B cell (primary cell): ENCODE measurements around the gene VTI1A. TPM values are rescaled to one million over a fixed set of nuclear protein-coding genes. Genes with fewer than 3 reads are reported as not detected.

Source experiments
- ATAC-seq: fragments of 200-7000 bp; cut with Tn5 transposase; one replicate; pipeline ENCODE4 v1.10.0; 2021; ENCODE audit warnings: low read depth, mild to moderate bottlenecking, moderate number of reproducible peaks, moderate library complexity
- CTCF ChIA-PET: fragments of 350-600 bp; sonication (Branson Sonifier 250); formaldehyde crosslinking; loops from one replicate; lab custom pipeline; 2021; ENCODE audit warnings: antibody characterized with exemption, inconsistent platforms; lab: Charles Lee
- POLR2A ChIA-PET: fragments of 350-600 bp; sonication (Branson Sonifier 250); formaldehyde crosslinking; loops from one replicate; lab custom pipeline; 2021; ENCODE audit warnings: antibody characterized with exemption; lab: Charles Lee
- DNase-seq: peaks from one replicate; pipeline ENCODE4 v3.0.0; 2013
- H2AFZ ChIP-seq: 2 replicates; pipeline ENCODE4 v1.6.1; 2012; ENCODE audit warnings: mild to moderate bottlenecking, low read depth, low read length; ENCODE audit not compliant: insufficient read depth, poor library complexity, severe bottlenecking
- H3K27ac ChIP-seq, 2 donors: 1 replicate in 1 of 2; 2 replicates in 1 of 2; pipeline ENCODE4 v1.5.1; 2012 to 2013; ENCODE audit warnings: low read length in 2 of 2, mild to moderate bottlenecking in 2 of 2, moderate library complexity in 1 of 2
- H3K27me3 ChIP-seq, 4 experiments: fragments of 200-600 bp in 1 of 4; sonication (generic) in 1 of 4; replicated peaks in 1 of 4; 1 replicate in 2 of 4; 2 replicates in 2 of 4; pipeline versions ENCODE4 v1.6.1 to v1.7.0; 2013 to 2016; ENCODE audit warnings: low read length in 3 of 4, mild to moderate bottlenecking in 2 of 4, mixed read lengths in 1 of 4, moderate library complexity in 1 of 4; ENCODE audit not compliant: insufficient read depth in 4 of 4, control insufficient read depth in 3 of 4; ENCODE audit errors: control extremely low read depth in 1 of 4
- H3K36me3 ChIP-seq, 2 experiments: replicated peaks in 1 of 2; 1 replicate in 1 of 2; 2 replicates in 1 of 2; pipeline versions ENCODE4 v1.6.1 to v1.7.1; 2013; ENCODE audit warnings: low read length in 1 of 2; ENCODE audit not compliant: insufficient read depth in 2 of 2, control insufficient read depth in 1 of 2; ENCODE audit errors: control extremely low read depth in 1 of 2, extremely low read depth in 1 of 2
- H3K4me1 ChIP-seq, 2 donors: fragments of 200-600 bp in 1 of 2; sonication (generic) in 1 of 2; 1 replicate in 1 of 2; 2 replicates in 1 of 2; pipeline versions ENCODE4 v1.5.1 to v1.6.1; 2013 to 2017; ENCODE audit warnings: low read length in 2 of 2; ENCODE audit not compliant: control insufficient read depth in 2 of 2, insufficient read depth in 2 of 2
- H3K4me2 ChIP-seq: replicated peaks from 2 replicates; pipeline ENCODE3; 2012; ENCODE audit warnings: mild to moderate bottlenecking, low read depth, low read length; ENCODE audit not compliant: poor library complexity, severe bottlenecking
- H3K4me3 ChIP-seq, 5 experiments: fragments of 200-600 bp in 1 of 5; sonication (generic) in 1 of 5; 1 replicate in 3 of 5; 2 replicates in 2 of 5; pipeline versions ENCODE4 v1.5.1 to v1.7.0; 2011 to 2016; ENCODE audit warnings: low read length in 4 of 5, mild to moderate bottlenecking in 4 of 5, low read depth in 2 of 5, control low read depth in 1 of 5, moderate library complexity in 1 of 5; ENCODE audit not compliant: insufficient read depth in 1 of 5; ENCODE audit errors: control extremely low read depth in 1 of 5, extremely low read depth in 1 of 5
- H3K79me2 ChIP-seq: fragments of 200-600 bp; sonication (generic); one replicate; pipeline ENCODE4 v1.6.0; 2016; ENCODE audit warnings: low read length; ENCODE audit not compliant: control insufficient read depth, insufficient read depth
- H3K9ac ChIP-seq: fragments of 200-600 bp; sonication (generic); 2 replicates; pipeline ENCODE4 v1.6.1; 2017; ENCODE audit warnings: mild to moderate bottlenecking, low read length, moderate library complexity
- H3K9me3 ChIP-seq, 3 donors: one replicate each; pipeline versions ENCODE4 v1.6.1 to v1.7.1; 2013; ENCODE audit warnings: low read length in 2 of 3; ENCODE audit not compliant: control insufficient read depth in 2 of 3, insufficient read depth in 1 of 3; ENCODE audit errors: control extremely low read depth in 1 of 3
- H4K20me1 ChIP-seq: 2 replicates; pipeline ENCODE4 v1.6.0; 2012; ENCODE audit warnings: mild to moderate bottlenecking, low read length; ENCODE audit not compliant: insufficient read depth, control insufficient read depth, poor library complexity, severe bottlenecking
- H3K27ac Mint-ChIP-seq: one replicate; pipeline ENCODE4 v1.8.0; 2021; ENCODE audit warnings: mixed read lengths
- H3K27me3 Mint-ChIP-seq: one replicate; pipeline ENCODE4 v1.8.0; 2021; ENCODE audit warnings: mixed read lengths
- H3K4me1 Mint-ChIP-seq: one replicate; pipeline ENCODE4 v1.8.0; 2021; ENCODE audit warnings: mixed read lengths
- H3K4me3 Mint-ChIP-seq: one replicate; pipeline ENCODE4 v1.8.0; 2021; ENCODE audit warnings: mixed read lengths
- H3K9me3 Mint-ChIP-seq: one replicate; pipeline ENCODE4 v1.8.0; 2022; ENCODE audit warnings: mixed read lengths; ENCODE audit not compliant: insufficient read depth
- EZH2 ChIP-seq: IDR thresholded peaks from 2 replicates; pipeline ENCODE4 v1.6.1; 2012; ENCODE audit warnings: borderline replicate concordance, low read depth, mild to moderate bottlenecking, moderate library complexity, low read length; ENCODE audit not compliant: insufficient read depth, poor library complexity, severe bottlenecking
- WGBS: methylation state at CpG from one replicate; pipeline ENCODE4 v1.1.5; 2013; ENCODE audit warnings: missing lambda C conversion rate; ENCODE audit not compliant: insufficient coverage; 5-methylcytosine and 5-hydroxymethylcytosine counted together
- intact Hi-C: fragments of 100-400 bp; cut with micrococcal nuclease; formaldehyde crosslinking; loops from one replicate; pipeline ENCODE4 v1.10.0; 2022
- polyA plus RNA-seq: library from polyadenylated mRNA; depleted of rRNA; stranded (reverse); fragments of >200 nt; gene quantifications from 2 replicates; pipeline ENCODE4 v1.2.3, GENCODE V29; 2012
- total RNA-seq, 2 donors: library from RNA; stranded (reverse); fragments of 120-200 nt in 1 of 2; gene quantifications; 1 replicate in 1 of 2; 2 replicates in 1 of 2; pipeline versions ENCODE4 v1.2.3 to v1.2.4, GENCODE V29; 2013 to 2022
- TF ChIP-seq, protein P1 (sequence below): fragments of 200-600 bp; IDR thresholded peaks from one replicate; pipeline ENCODE4 v1.8.0; 2022; ENCODE audit warnings: antibody characterized with exemption, mild to moderate bottlenecking

Gene VTI1A
- total and polyA plus RNA-seq, 2 donors (not counting 1 experiment from before 2014, with no cell fraction given): 20.0 to 84.1 TPM

DNA sequence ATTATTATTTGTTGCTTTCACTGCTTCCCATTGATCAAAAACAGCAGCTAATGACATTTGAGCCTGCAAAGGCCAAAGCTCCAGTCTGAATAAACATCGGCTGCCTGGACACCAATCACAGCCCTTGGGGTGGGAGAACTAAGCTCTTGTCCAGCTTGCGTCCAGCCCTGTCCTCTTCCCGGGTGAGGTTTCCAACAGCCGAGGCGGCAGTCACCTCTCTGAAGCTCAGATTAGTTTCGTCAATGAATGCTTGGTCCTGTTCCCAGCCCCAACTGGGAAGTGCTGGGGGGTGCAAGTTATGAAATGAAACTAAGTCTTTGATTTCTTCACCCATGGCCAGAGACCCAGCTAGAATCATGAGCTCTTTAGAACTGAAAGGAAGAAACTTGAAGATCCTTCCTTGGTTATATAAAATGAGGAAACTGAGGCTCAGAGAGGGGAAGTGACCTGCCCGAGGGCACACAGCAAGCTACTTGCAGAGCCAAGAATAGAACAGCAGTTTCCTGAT, 389.0 kb downstream of the VTI1A start:
- H3K9me3 Mint-ChIP-seq: no peaks in the 10 kb centered on the region
- WGBS: 96% methylated on average over 4 of the region's 7 CpGs
- Histone ChIP-seq H3K9me3 (peaks cover 0 to 27% (median 2%) of the 10 kb centered on the region in 3 donors), H3K4me1 (no peaks in the 10 kb centered on the region), H4K20me1 (no peaks in the 10 kb centered on the region), H3K79me2 (no peaks in the 10 kb centered on the region), H3K4me2 (no peak overlapping the region), H3K36me3 (no peaks in the 10 kb centered on the region), H3K9ac (no peak overlapping the region), H3K27me3 (no peaks in the 10 kb centered on the region), H2AFZ (no peak overlapping the region), H3K27ac (no peak overlapping the region), H3K4me3 (no peak overlapping the region)
- CTCF ChIA-PET: no interaction called here
- H3K27me3 Mint-ChIP-seq: no peaks in the 10 kb centered on the region
- no peak for TF ChIP-seq EZH2
- TF ChIP-seq, protein P1, sequence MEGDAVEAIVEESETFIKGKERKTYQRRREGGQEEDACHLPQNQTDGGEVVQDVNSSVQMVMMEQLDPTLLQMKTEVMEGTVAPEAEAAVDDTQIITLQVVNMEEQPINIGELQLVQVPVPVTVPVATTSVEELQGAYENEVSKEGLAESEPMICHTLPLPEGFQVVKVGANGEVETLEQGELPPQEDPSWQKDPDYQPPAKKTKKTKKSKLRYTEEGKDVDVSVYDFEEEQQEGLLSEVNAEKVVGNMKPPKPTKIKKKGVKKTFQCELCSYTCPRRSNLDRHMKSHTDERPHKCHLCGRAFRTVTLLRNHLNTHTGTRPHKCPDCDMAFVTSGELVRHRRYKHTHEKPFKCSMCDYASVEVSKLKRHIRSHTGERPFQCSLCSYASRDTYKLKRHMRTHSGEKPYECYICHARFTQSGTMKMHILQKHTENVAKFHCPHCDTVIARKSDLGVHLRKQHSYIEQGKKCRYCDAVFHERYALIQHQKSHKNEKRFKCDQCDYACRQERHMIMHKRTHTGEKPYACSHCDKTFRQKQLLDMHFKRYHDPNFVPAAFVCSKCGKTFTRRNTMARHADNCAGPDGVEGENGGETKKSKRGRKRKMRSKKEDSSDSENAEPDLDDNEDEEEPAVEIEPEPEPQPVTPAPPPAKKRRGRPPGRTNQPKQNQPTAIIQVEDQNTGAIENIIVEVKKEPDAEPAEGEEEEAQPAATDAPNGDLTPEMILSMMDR: no peak
- no peak overlapping the region for H3K4me3 Mint-ChIP-seq
- no peak overlapping the region for H3K27ac Mint-ChIP-seq
- H3K4me1 Mint-ChIP-seq: no peaks in the 10 kb centered on the region
- POLR2A ChIA-PET: no interaction called here
- intact Hi-C loops: no loop called here
- DNase-seq (no peak), ATAC-seq (no peak)

DNA sequence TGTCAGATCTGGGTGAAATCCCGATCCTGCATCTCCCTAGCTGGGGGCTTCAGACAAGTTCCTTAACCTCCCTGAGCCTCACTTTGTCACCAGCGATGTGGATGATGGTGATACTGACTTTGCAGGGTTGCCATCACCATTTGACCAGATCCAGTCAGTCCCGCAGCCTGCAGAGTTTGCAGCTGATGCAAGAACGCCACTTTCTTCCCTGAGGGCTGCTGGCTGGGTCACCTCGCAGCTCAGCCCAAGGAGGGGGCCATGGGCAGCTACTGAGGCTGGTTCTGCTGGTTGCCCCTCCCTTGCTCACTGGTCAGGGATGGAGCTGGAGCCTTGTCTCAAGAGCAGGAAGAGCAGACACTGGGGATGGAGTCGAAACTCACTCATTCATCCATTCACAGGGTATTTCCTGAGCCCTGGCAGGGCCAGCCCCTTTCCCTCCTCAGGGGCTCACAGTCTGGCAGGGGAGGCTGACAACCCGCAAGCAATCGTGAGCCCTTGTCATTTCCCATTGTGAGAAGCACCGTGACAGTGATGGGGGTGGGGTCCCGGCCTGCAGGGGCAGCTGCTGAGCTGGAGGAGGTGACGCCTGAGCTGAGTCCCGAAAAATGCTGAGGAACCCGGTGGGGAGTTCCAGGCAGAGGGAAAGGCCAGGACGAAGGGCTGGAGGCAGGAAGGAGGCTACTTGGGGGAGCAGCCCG, 391.9 kb downstream of the VTI1A start:
- Histone ChIP-seq H3K4me2 (no peak overlapping the region), H3K9me3 (peaks cover 0 to 31% (median 2%) of the 10 kb centered on the region in 3 donors), H3K4me1 (no peaks in the 10 kb centered on the region), H4K20me1 (no peaks in the 10 kb centered on the region), H3K27me3 (no peaks in the 10 kb centered on the region), H3K36me3 (no peaks in the 10 kb centered on the region), H3K79me2 (no peaks in the 10 kb centered on the region), H2AFZ (no peak overlapping the region), H3K9ac (no peak overlapping the region), H3K27ac (no peak overlapping the region), H3K4me3 (no peak overlapping the region)
- Mint-ChIP-seq H3K27me3 (no peaks in the 10 kb centered on the region), H3K27ac (no peak overlapping the region), H3K4me3 (no peak overlapping the region), H3K4me1 (no peaks in the 10 kb centered on the region), H3K9me3 (no peaks in the 10 kb centered on the region)
- intact Hi-C loops: no loop called here
- 95% methylated on average over 14 of the region's 15 CpGs for WGBS
- ChIA-PET CTCF (no interaction called here), POLR2A (interaction anchor here (1.2 kb wide), 1 partner anchor 9 kb away, joined by 5 read pairs; no protein-coding TSS in a partner anchor)
- no peak for ATAC-seq
- DNase-seq: no peak
- TF ChIP-seq, protein P1: no peak
- TF ChIP-seq EZH2: no peak
